Ovary (tissue), 9 donors: ENCODE results near the gene TTLL11. TPM values are rescaled to one million over a fixed set of nuclear protein-coding genes. Genes with fewer than 3 reads are reported as not detected.

Experiments used
- DNase-seq, 5 donors: peaks; one replicate each; pipeline ENCODE4 v3.0.0-alpha.2; 2019 to 2020
- H3K27ac ChIP-seq, 2 donors: fragments of 200-600 bp; one replicate each; pipeline versions ENCODE4 v1.5.1 to v1.8.0; 2019 to 2022
- H3K27me3 ChIP-seq: fragments of 200-600 bp; one replicate; pipeline ENCODE4 v1.8.0; 2022
- H3K36me3 ChIP-seq: fragments of 200-600 bp; sonication (generic); one replicate; pipeline ENCODE4 v1.5.1; 2019
- H3K4me1 ChIP-seq: one replicate; pipeline ENCODE4 v1.8.1; 2013; ENCODE audit warnings: mild to moderate bottlenecking, moderate library complexity; ENCODE audit not compliant: insufficient read depth
- H3K4me3 ChIP-seq: fragments of 200-600 bp; sonication (generic); one replicate; pipeline ENCODE4 v1.5.1; 2017
- H3K9me3 ChIP-seq, 2 donors: fragments of 200-600 bp in 1 of 2; sonication (generic) in 1 of 2; one replicate each; pipeline versions ENCODE4 v1.5.1 to v1.8.1; 2013 to 2019; ENCODE audit warnings: mild to moderate bottlenecking in 1 of 2, moderate library complexity in 1 of 2
- CTCF ChIP-seq, 3 donors: fragments of 450-650 bp in 2 of 3; fragments of 200-600 bp in 1 of 3; IDR thresholded peaks; one replicate each; pipeline versions ENCODE4 v1.5.1 to v1.8.0; 2016 to 2022; ENCODE audit warnings: antibody characterized with exemption in 3 of 3, mild to moderate bottlenecking in 1 of 3
- EP300 ChIP-seq: sonication (generic); formaldehyde crosslinking; IDR thresholded peaks from one replicate; pipeline ENCODE4 v1.6.1; 2017; ENCODE audit warnings: antibody characterized with exemption
- POLR2A ChIP-seq: fragments of 450-650 bp; IDR thresholded peaks from one replicate; pipeline ENCODE4 v1.6.1; 2017; ENCODE audit warnings: antibody characterized with exemption, mild to moderate bottlenecking, moderate library complexity
- WGBS, 3 donors: extraction: QIAGEN DNeasy Blood & Tissue Kit in 1 of 3; methylation state at CpG; one replicate each; pipeline versions ENCODE4 v1.1.5 to v1.1.7; 2013 to 2017; 5-methylcytosine and 5-hydroxymethylcytosine counted together
- intact Hi-C, 4 donors: fragments of 100-400 bp; cut with DNase I; formaldehyde crosslinking; loops; one replicate each; pipeline versions ENCODE4 v1.11.0 to v1.15.1; 2022 to 2023
- polyA plus RNA-seq, 2 donors: library from polyadenylated mRNA; stranded (reverse); fragments of 200-250 nt in 1 of 2; fragments of 350-450 nt in 1 of 2; fragmentation: Illumina TruSeq in 1 of 2; extraction: RNeasy Lipid Tissue Mini Kit (QIAGEN cat#74804) in 1 of 2; gene quantifications; one replicate each; pipeline ENCODE4 v1.2.3, GENCODE V29; 2013 to 2014
- total RNA-seq, 7 donors: library from RNA; depleted of rRNA in 2 of 7; stranded (reverse); fragments of >200 nt in 2 of 7; fragmentation: NEBNext Ultra II Directional in 3 of 7; extraction: Animal tissue kit (Norgen Biotek cat#: 25700) in 3 of 7; gene quantifications; one replicate each; pipeline versions ENCODE4 v1.1.0 to v1.2.4, GENCODE V29; 2016 to 2023
- donor health status: DM: no; HTN: no; CAD: no; lungs with moderate emphysema.
- donor health status: DM: no; HTN: no; CAD: no.
- donor health status: Bipolar disorder and iron deficiency.
- donor health status: DM: yes; HTN: yes; CAD: no.
- donor health status: DM: no; HTN: no; CAD: no.
- donor health status: DM: yes; HTN: yes; CAD: no.

Gene TTLL11
- total and polyA plus RNA-seq, 9 donors: 6.1 to 13.5 (median 9.2) TPM

GRCh38 chr9:121876658-121877271, 216.3 kb downstream of the TTLL11 start:
- Histone ChIP-seq H3K9me3 (no peaks in the 10 kb centered on the region), H3K36me3 (no peaks in the 10 kb centered on the region), H3K4me3 (no peak overlapping the region), H3K4me1 (no peaks in the 10 kb centered on the region), H3K27me3 (no peaks in the 10 kb centered on the region), H3K27ac (no peak overlapping the region)
- 62 to 70% (median 64%) methylated on average over 13 of the region's 13 CpGs for WGBS, 3 donors
- intact Hi-C loops: no loop called here
- DNase-seq: no peak
- TF ChIP-seq POLR2A (no peak), CTCF (IDR thresholded peaks at IDR 0.05) (no peak), EP300 (no peak)

GRCh38 chr9:121876255-121876654, 216.9 kb downstream of the TTLL11 start:
- Histone ChIP-seq H3K4me3 (no peak overlapping the region), H3K9me3 (no peaks in the 10 kb centered on the region), H3K27me3 (no peaks in the 10 kb centered on the region), H3K27ac (no peak overlapping the region), H3K36me3 (no peaks in the 10 kb centered on the region), H3K4me1 (no peaks in the 10 kb centered on the region)
- DNase-seq: no peak
- no peak for TF ChIP-seq POLR2A
- no peak for TF ChIP-seq CTCF (IDR thresholded peaks at IDR 0.05)
- no peak for TF ChIP-seq EP300
- 60 to 75% (median 73%) methylated on average over 2 of the region's 2 CpGs for WGBS, 3 donors
- intact Hi-C loops: no loop called here

- 95 to 98% (median 98%) methylated on average over 6 of the region's 6 CpGs for WGBS, 3 donors
- H3K4me3 ChIP-seq: no peak overlapping the region
- H3K27me3 ChIP-seq: no peaks in the 10 kb centered on the region
- TF ChIP-seq POLR2A: no peak
- no peak for DNase-seq
- no peaks in the 10 kb centered on the region for H3K36me3 ChIP-seq
- no peaks in the 10 kb centered on the region for H3K9me3 ChIP-seq
- intact Hi-C loops: no loop called here
- H3K27ac ChIP-seq: no peak overlapping the region
- H3K4me1 ChIP-seq: no peaks in the 10 kb centered on the region
Observed at GRCh38 chr9:121874524-121874923, 218.6 kb downstream of the TTLL11 start.

GRCh38 chr9:121871431-121872025, 221.6 kb downstream of the TTLL11 start:
- TF ChIP-seq POLR2A (no peak), CTCF (IDR thresholded peaks at IDR 0.05) (no peak), EP300 (no peak)
- 78 to 89% (median 80%) methylated on average over 8 of the region's 8 CpGs for WGBS, 3 donors
- no peaks in the 10 kb centered on the region for H3K4me1 ChIP-seq
- no peaks in the 10 kb centered on the region for H3K9me3 ChIP-seq
- DNase-seq: no peak
- intact Hi-C loops: no loop called here
- no peak overlapping the region for H3K4me3 ChIP-seq
- no peak overlapping the region for H3K27ac ChIP-seq
- H3K36me3 ChIP-seq: no peaks in the 10 kb centered on the region
- no peaks in the 10 kb centered on the region for H3K27me3 ChIP-seq

- H3K27me3 ChIP-seq: no peaks in the 10 kb centered on the region
- no peaks in the 10 kb centered on the region for H3K36me3 ChIP-seq
- WGBS, 3 donors: 95 to 98% (median 98%) methylated on average over 10 of the region's 10 CpGs
- intact Hi-C loops: no loop called here
- no peak overlapping the region for H3K27ac ChIP-seq
- no peak overlapping the region for H3K4me3 ChIP-seq
- H3K9me3 ChIP-seq: no peaks in the 10 kb centered on the region
- H3K4me1 ChIP-seq: no peaks in the 10 kb centered on the region
- no peak for DNase-seq
- no peak for TF ChIP-seq EP300
- TF ChIP-seq POLR2A: no peak
- no peak for TF ChIP-seq CTCF (IDR thresholded peaks at IDR 0.05)
Observed at GRCh38 chr9:121870271-121870670, 222.8 kb downstream of the TTLL11 start.
